ENCODE data around the gene PCYT2.
A peak's percentile ranks its signal among the peaks of the same experiment; 100 is the strongest.

PCYT2 gene

DNA sequence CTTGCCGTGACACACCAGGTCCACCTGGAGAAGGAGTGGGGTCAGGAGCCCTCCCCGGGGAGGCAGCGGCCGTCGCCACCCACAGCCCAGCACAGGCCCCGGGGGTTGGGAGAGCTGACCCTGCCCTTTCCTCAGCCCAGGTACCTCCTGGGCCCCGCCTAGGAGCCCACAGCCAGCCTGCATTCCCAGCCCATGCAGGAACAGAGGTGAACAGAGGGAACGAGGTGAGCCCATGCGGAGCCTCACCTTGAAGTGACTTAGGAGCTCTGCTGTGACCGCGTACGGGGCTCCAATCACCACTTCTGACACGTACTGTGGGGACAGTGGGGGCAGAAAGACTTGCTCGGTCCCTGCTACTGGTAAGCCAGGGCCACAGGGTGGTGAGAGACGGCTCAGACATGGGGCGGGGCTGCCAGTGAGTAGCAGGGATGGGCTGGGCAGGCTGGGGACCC is 5.7 kb downstream of the PCYT2 start:
- ATAC-seq (ENCODE audit: low read depth) (no peak), DNase-seq (ENCODE audit: low spot score in 2 of 2) (no peak)
- peaks cover 5% of the 10 kb centered on the region for H3K27me3 Mint-ChIP-seq
- H3K27ac Mint-ChIP-seq = no peak overlapping the region
- H3K9me3 Mint-ChIP-seq = no peaks in the 10 kb centered on the region
- H3K4me3 Mint-ChIP-seq = no peak overlapping the region
- peaks cover 5% of the 10 kb centered on the region for H3K4me1 Mint-ChIP-seq
- H3K36me3 Mint-ChIP-seq = peaks cover 3% of the 10 kb centered on the region

GRCh38 chr17:81904600-81905423 is 6.4 kb downstream of the PCYT2 start:
- Mint-ChIP-seq H3K27me3 (peaks cover 5% of the 10 kb centered on the region), H3K4me1 (peaks cover 3% of the 10 kb centered on the region), H3K9me3 (no peaks in the 10 kb centered on the region), H3K27ac (no peak overlapping the region), H3K36me3 (peaks cover 5% of the 10 kb centered on the region), H3K4me3 (no peak overlapping the region)
- no peak for ATAC-seq (ENCODE audit: low read depth)
- DNase-seq (ENCODE audit: low spot score in 2 of 2) = no peak

DNA sequence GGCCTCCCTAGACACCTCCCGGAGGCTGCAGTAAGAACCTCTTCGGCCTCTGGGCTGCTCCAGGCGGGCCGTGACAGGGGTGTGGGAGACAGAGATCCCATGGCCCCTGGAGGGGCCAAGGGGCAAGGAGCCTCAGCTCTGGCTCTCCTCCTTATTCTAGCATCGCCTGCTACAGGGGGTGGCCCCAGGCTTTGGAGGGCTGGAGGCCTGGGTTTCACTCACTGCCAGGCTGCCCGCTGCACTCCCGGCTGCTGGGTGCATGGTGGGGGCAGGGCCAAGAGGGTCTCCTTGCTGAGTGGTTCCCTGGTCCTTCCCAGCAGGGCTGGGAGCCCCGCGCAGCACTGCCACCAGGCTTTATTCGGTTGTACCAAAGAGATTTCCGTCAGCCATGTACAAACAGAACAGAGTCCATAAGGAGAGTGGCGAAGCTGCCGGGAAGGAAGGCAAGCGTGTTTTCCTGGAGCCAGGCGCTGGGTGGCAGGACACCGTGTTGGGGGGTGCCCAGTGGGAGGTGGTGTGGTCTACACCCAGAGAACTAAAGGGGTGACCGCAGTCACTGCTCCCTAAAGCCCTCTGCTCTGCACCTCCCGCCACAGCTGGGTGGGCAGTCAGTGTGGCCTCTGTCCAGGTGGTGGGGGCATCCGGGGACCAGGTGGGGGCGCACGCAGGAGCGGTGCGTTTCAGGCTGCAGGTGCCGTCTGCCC is 7.2 kb downstream of the PCYT2 start:
- Mint-ChIP-seq H3K4me1 (peaks cover 3% of the 10 kb centered on the region), H3K4me3 (no peak overlapping the region), H3K27me3 (peaks cover 5% of the 10 kb centered on the region), H3K36me3 (peaks cover 7% of the 10 kb centered on the region), H3K27ac (no peak overlapping the region), H3K9me3 (no peaks in the 10 kb centered on the region)
- DNase-seq (ENCODE audit: low spot score in 2 of 2) (no peak), ATAC-seq (ENCODE audit: low read depth) (no peak)

- H3K36me3 Mint-ChIP-seq = peaks cover 7% of the 10 kb centered on the region
- DNase-seq (ENCODE audit: low spot score in 2 of 2) (no peak), ATAC-seq (ENCODE audit: low read depth) (no peak)
- H3K27ac Mint-ChIP-seq = no peak overlapping the region
- H3K4me1 Mint-ChIP-seq = peaks cover 3% of the 10 kb centered on the region
- H3K9me3 Mint-ChIP-seq = no peaks in the 10 kb centered on the region
- peaks cover 5% of the 10 kb centered on the region for H3K27me3 Mint-ChIP-seq
- no peak overlapping the region for H3K4me3 Mint-ChIP-seq
These were observed 7.8 kb downstream of the PCYT2 start for GRCh38 chr17:81903415-81903831.

DNA sequence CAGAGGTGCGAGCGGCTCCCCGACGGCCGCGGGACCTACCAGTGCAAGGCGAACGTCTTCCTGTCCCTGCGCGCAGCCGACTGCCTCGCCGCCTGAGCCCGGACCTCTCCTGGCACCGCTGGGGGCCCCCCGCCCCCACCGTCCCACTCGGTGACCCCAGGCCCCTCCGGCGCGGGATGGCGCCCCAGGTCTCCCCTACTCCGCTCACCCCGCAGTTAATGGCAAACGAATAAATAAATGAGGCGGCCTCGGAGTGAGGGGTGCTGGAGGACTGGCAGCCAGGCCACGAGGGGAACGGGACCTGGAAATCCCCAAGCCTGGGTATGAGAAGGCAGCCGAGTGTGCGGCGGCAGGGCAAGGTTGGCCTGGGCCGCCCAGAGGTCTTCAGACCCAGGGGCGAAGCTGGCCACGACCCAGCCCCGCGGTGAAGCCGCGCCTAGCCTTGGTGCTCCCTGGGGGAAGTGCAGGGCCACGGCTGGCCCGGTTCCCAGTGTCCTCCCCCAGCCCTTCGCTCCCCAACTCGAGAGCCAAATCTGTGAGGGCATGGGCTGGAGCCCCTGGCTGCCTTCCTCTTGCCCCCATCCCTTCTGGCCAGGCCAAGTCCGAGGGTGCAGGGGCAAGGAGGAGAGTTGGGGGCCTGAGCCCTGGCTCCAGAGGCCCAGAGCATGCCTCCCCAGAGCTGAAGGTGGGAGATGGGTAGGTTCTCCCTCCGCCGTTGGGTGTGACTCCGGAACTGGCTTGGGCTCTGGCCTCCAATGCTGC is 8.4 kb downstream of the PCYT2 start:
- H3K4me3 Mint-ChIP-seq = no peak overlapping the region
- H3K4me1 Mint-ChIP-seq = peaks cover 3% of the 10 kb centered on the region
- no peak overlapping the region for H3K27ac Mint-ChIP-seq
- H3K36me3 Mint-ChIP-seq = peaks cover 7% of the 10 kb centered on the region
- peaks cover 5% of the 10 kb centered on the region for H3K27me3 Mint-ChIP-seq
- ATAC-seq (ENCODE audit: low read depth) (peak; percentile 54), DNase-seq (ENCODE audit: low spot score in 2 of 2) (no peak)
- H3K9me3 Mint-ChIP-seq = no peaks in the 10 kb centered on the region

DNA sequence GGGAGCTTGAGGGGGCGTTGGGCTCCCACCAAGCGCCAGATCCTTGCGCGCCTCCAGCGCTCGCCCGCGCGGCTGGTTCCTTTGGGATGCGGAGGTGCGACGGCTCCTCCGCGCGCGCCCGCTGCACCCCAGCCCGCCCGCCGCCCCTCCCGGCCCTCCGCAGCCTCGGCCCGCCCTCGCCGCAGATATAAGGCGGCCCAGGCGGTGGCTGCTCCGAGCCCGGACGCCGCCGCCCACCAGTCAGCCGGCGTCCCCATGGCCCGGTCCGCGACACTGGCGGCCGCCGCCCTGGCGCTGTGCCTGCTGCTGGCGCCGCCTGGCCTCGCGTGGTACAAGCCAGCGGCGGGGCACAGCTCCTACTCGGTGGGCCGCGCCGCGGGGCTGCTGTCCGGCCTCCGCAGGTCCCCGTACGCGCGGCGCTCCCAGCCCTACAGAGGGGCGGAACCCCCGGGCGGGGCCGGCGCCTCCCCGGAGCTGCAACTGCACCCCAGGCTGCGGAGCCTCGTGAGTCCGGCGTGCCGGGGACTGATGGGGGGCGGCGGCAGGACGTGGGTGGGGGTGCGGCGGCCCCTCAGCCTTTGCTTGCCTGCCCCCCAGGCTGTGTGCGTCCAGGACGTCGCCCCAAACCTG is 9.1 kb downstream of the PCYT2 start, which contains the start of gene NPB:
Gene NPB (plus strand): TSS at position 216 of the 630 bp plus-strand sequence. CDS start 40 bp downstream, at position 256.
- Mint-ChIP-seq H3K27me3 (peaks cover 5% of the 10 kb centered on the region), H3K36me3 (peaks cover 7% of the 10 kb centered on the region), H3K4me3 (peak within 1 kb of the TSS; percentile 18), H3K27ac (no peak within 1 kb of the TSS), H3K4me1 (peaks cover 3% of the 10 kb centered on the region), H3K9me3 (no peaks in the 10 kb centered on the region)
- no peak for DNase-seq (ENCODE audit: low spot score in 2 of 2)
- ATAC-seq (ENCODE audit: low read depth) = peak; percentile 56

DNA sequence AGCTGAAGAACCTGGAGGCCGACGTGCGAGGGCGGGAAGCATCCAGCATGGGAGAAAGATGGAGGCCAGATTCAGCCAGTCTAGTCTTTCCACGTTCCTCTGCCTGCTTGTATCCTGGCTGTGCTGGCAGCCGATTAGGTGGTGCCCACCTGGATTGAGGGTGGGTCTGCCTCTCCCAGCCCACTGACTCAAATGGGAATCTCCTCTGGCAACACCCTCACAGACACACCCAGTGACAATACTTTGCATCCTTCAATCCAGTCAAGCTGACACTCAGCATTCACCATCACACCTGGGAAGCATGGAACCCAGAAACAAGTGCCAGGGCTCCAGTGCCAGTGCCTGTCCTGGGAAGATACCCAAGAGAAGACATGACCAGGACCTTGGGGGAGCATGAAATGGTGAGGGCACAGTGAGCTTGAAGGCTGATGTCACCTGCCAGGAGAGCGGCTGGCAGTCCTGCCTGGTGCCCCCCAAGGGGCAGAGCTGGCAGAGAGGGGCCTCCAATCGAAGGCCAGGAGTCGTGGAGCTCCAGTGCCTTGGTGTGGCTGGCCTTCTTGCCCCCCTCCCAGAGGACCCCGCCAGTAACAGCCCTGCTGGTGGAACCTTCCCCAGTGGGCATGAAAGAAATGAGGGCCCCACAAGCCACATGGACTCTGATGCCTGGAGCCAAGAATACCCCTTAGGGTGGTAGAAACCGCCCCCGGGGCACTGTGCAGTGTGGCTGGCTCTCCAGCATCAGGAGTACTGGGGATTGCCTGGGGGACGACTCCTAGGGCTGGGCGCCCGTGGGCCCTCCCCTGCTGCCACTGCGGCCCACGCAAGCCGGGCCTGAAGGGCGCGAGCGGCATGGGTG is 9.8 kb downstream of the PCYT2 start:
- peaks cover 5% of the 10 kb centered on the region for H3K27me3 Mint-ChIP-seq
- H3K4me1 Mint-ChIP-seq = peaks cover 3% of the 10 kb centered on the region
- DNase-seq (ENCODE audit: low spot score in 2 of 2) (no peak), ATAC-seq (ENCODE audit: low read depth) (no peak)
- no peak overlapping the region for H3K27ac Mint-ChIP-seq
- peak overlapping the region; percentile 18 for H3K4me3 Mint-ChIP-seq
- peaks cover 9% of the 10 kb centered on the region for H3K36me3 Mint-ChIP-seq
- no peaks in the 10 kb centered on the region for H3K9me3 Mint-ChIP-seq

- Mint-ChIP-seq H3K27ac (no peak overlapping the region), H3K4me3 (no peak overlapping the region)
These were observed 10.9 kb downstream of the PCYT2 start for GRCh38 chr17:81900181-81900820.

DNA sequence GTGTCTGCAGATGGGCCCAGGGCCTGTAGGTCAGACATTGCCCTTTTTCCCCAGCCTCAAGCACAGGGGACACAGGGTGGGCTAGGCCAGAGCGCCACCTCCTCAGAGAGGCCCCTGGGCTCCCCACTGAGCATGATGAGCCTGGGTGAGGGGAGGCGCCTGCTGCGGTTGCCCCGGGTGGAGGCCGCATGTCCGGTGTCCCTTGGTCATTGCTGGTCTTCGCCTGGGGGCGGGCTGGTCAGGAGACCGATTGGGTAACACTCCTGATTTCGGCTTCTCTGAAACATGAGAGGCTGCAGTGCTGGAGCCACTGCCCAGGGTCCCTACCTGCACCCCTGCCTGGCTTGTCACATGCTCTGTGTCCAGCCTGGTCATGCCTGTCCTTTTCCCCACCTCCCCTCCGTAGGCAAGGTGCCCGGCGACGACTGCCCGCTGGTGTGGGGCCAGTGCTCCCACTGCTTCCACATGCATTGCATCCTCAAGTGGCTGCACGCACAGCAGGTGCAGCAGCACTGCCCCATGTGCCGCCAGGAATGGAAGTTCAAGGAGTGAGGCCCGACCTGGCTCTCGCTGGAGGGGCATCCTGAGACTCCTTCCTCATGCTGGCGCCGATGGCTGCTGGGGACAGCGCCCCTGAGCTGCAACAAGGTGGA is 11.6 kb downstream of the PCYT2 start:
- no peak overlapping the region for H3K4me3 Mint-ChIP-seq
- H3K27me3 Mint-ChIP-seq = peaks cover 5% of the 10 kb centered on the region
- H3K36me3 Mint-ChIP-seq = peaks cover 11% of the 10 kb centered on the region
- no peak for ATAC-seq (ENCODE audit: low read depth)
- H3K4me1 Mint-ChIP-seq = peaks cover 3% of the 10 kb centered on the region
- H3K9me3 Mint-ChIP-seq = no peaks in the 10 kb centered on the region
- H3K27ac Mint-ChIP-seq = no peak overlapping the region
- no peak for DNase-seq (ENCODE audit: low spot score in 2 of 2)

More at GRCh38 chr17:81900181-81900820, 10.9 kb downstream of the PCYT2 start:
- DNase-seq (ENCODE audit: low spot score in 2 of 2) = no peak
- Mint-ChIP-seq H3K36me3 (peaks cover 10% of the 10 kb centered on the region), H3K4me1 (peaks cover 3% of the 10 kb centered on the region), H3K27me3 (peaks cover 5% of the 10 kb centered on the region), H3K9me3 (no peaks in the 10 kb centered on the region)
- no peak for ATAC-seq (ENCODE audit: low read depth)

DNA sequence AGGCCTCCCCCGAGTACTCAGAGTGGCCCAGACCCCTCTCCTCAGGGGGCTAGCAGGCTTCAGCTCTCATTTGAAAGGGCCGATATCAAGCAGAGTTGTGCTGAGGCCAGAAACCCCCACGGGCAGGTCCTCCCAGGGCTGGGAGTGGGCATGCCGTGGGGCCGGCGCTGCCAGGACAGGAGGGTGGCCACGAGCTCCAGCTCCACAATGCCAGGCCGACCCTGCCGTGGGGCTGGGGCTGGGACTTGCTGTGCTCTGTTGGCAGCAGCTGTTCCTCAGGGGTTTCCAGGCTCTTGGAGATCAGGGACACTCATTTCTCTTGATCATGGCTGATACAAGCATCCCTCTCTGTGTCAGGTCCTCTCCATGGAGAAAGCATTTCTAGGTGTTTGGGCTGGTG is 12.3 kb downstream of the PCYT2 start:
- Mint-ChIP-seq H3K36me3 (peaks cover 11% of the 10 kb centered on the region), H3K27ac (no peak overlapping the region), H3K4me3 (no peak overlapping the region), H3K9me3 (no peaks in the 10 kb centered on the region), H3K27me3 (peaks cover 5% of the 10 kb centered on the region), H3K4me1 (peaks cover 3% of the 10 kb centered on the region)
- ATAC-seq (ENCODE audit: low read depth) (no peak), DNase-seq (ENCODE audit: low spot score in 2 of 2) (no peak)

DNA sequence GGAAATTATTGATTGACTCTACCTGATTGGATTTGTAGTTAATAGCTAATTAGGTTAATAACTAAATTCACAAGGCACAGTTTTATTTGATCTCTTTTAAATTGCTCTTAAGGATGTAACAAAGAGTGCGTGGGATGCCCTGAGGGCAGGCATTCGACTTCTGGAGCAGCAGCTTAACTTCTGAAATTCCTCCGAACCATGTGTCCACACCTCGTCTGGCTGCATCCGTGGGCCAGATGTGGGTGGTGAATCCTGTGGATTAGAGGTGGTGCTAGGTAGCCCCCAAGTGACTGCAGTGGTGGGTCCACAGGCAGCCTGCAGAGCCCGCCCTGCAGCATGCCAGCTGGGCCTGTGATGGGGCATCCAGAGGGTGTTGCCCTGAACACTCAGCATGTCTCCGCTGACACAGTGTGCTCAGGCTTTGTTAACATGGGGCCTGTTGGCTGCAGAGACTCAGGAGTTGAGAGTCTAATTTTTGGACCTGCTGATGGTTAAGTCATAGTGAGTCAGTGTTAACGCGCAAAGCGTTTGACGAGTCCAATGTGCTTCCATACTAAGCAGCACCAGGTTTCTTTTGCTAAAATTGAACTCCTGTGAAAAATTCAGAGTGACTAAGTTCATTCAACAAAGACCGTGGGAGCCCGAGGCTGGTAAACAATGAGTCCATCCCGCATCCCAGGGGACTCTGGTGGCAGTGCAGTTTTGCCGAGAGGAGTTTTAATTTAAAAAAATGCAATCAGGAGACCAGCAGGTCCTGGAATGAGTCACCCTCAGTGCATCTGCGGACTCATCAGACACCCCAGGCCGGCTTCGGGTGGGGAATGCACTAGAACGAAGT is 13.0 kb downstream of the PCYT2 start:
- ATAC-seq (ENCODE audit: low read depth) (no peak), DNase-seq (ENCODE audit: low spot score in 2 of 2) (no peak)
- Mint-ChIP-seq H3K27ac (no peak overlapping the region), H3K9me3 (no peaks in the 10 kb centered on the region), H3K36me3 (peaks cover 11% of the 10 kb centered on the region), H3K4me3 (no peak overlapping the region), H3K4me1 (peaks cover 5% of the 10 kb centered on the region), H3K27me3 (peaks cover 5% of the 10 kb centered on the region)

Data from memory B cell (primary cell).